OCI-LY3 (cell line): ENCODE results near the gene ISY1.

ENCODE experiments used
- CTCF ChIP-seq: fragments of 200-600, 300-600 bp; sonication (generic); IDR thresholded peaks from 2 replicates; pipeline ENCODE4 v1.5.1; 2014; ENCODE audit warnings: antibody characterized with exemption, low read length, low read depth
- EZH2phosphoT487 ChIP-seq: fragments of 200-600 bp; shearing (Covaris generic); IDR thresholded peaks from 2 replicates; pipeline ENCODE4 v1.6.1; 2018; ENCODE audit warnings: antibody characterized with exemption, mixed run types, low read depth

GRCh38 chr3:129123314-129124060 lies 37.4 kb downstream of the ISY1 start:
- TF ChIP-seq CTCF (no peak), EZH2phosphoT487 (no peak)
